Skin epidermis (tissue), 12 donors: ENCODE data around the gene IFITM2.
A peak's percentile ranks its signal among the peaks of the same experiment; 100 is the strongest.

Experiments used
- H3K27ac ChIP-seq, 21 experiments: fragments of 200-600 bp; sonication (generic) in 11 of 21; one replicate each; pipeline ENCODE4 v1.5.0; 2020; ENCODE audit warnings: mild to moderate bottlenecking in 3 of 21, inconsistent platforms in 2 of 21, moderate library complexity in 2 of 21
- H3K4me3 ChIP-seq, 7 experiments: fragments of 200-600 bp; sonication (generic) in 2 of 7; one replicate each; pipeline ENCODE4 v1.5.0; 2020; ENCODE audit warnings: inconsistent platforms in 2 of 7, mild to moderate bottlenecking in 2 of 7, moderate library complexity in 1 of 7

The IFITM2 gene

DNA sequence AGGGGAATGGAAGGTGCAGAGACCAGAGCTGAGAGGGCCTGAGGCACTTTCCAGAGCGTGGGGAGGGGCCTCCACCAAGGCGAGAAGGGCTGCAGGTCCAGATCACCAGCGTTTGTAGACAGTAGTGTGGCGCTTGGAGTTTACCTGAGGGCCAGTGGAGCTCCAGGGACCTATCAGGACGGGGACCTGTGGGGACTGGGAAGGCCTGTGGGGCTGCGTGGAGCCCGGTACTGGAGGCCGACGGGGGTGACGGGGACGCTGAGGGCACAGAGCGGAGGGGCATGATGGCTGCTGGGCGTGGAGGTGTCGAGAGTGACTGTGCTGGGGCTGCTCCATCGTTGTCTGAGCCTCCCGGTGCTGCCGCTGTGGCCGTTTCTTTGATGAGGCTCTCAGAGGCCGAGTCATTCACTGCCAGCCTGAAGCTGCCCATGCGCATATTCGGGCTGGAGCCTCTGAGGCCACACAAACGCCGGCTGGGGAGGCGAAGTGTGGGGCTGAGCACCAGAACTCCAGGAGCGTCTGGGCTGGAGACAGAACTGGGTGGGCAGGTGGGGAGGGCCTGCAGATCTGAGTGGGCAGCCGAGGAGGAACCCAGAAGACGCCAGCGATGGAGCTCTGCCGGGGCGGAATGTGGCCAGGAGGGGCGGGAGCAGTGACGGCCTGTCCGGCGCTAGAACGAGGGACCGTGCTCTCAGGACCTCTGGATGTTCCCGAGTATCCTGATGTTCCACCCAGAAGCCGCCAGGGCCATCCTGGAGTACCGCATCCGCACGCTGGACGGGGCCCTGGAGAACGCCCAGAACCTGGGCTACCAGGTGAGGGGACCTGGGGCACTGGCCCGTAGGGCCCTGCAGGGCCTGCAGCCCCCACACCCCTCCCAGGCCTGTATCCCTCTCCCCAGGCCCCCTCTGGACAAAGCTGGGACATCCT is 16.1 kb upstream of the IFITM2 start:
- Histone ChIP-seq H3K27ac (no peak overlapping the region), H3K4me3 (no peak overlapping the region)

- Histone ChIP-seq H3K27ac (no peak overlapping the region), H3K4me3 (no peak overlapping the region)
Observed at GRCh38 chr11:292211-293121, 15.2 kb upstream of the IFITM2 start.

GRCh38 chr11:293271-293851 is 14.3 kb upstream of the IFITM2 start:
- no peak overlapping the region for H3K4me3 ChIP-seq
- H3K27ac ChIP-seq, result no peak overlapping the region

GRCh38 chr11:293852-294661 is 13.6 kb upstream of the IFITM2 start:
- Histone ChIP-seq H3K27ac (no peak overlapping the region), H3K4me3 (no peak overlapping the region)

DNA sequence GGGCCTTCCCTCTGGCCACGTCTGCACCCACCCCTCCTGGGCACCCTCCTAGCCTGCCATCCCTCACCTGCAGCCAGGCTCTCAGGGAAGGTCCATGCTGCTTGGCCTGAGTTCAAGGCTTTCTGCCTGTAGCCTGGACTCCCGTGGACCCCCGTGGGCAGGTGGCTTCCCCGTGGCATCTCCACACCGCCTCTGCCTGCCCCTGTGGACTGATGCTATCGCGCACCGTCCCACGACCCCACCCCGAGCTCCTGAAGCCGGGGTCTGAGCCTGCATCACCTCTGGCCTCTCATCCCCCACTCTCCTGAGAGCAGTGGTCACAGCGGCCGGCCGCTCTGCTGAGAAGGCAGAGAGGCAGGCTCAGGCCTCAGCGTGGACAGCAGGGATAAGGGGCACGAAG is 12.8 kb upstream of the IFITM2 start:
- no peak overlapping the region for H3K4me3 ChIP-seq
- no peak overlapping the region for H3K27ac ChIP-seq

- H3K27ac ChIP-seq, result no peak overlapping the region
Observed at GRCh38 chr11:295351-296170, 12.1 kb upstream of the IFITM2 start.

DNA sequence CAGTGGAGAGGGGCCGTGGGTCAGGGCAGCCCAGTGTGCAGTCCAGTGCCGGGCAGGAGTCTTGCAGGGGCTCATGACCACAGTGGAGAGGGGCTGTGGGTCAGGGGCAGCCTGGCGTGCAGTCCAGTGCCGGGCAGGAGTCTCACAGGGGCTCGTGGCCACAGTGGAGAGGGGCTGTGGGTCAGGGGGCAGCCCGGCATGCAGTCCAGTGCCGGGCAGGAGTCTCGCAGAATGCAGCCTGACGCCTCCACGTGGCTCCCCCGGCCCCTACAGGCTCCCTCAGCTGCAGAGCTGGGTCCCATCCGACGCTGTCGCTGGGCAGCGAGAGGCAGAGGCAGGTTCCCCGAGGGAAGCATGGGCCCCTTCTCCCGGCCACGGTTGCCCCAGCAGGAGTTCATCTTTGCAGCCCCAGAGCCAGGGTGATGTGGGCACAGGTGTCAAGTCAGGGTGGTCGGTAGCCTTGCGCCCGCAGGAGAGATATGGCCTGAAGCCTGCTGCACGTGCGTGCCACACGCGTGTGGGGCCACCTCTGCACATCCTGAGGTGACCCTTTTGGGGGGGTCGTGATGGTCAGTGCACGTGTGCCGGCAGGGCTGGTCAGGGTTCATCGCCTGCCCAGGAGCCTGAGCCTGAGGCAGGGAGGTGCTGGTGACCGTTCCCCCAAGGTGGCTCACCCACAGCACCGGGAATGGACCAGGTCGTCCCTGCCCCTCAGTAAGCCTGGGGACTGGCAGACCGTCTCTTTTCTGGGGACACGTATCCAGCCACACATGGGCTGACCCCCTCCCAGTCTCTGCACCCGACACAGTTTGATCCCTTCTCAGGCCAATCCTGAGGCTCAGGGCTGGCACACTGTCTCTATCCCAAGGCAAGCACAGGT is 11.2 kb upstream of the IFITM2 start:
- H3K27ac ChIP-seq, result peak overlapping the region in 3 of 21 experiments; percentile 10 to 61 (median 31)
- no peak overlapping the region for H3K4me3 ChIP-seq

More at GRCh38 chr11:295351-296170, 12.1 kb upstream of the IFITM2 start:
- H3K4me3 ChIP-seq, result no peak overlapping the region

- peak overlapping the region in 4 of 21 experiments; percentile 10 to 61 (median 21) for H3K27ac ChIP-seq
- no peak overlapping the region for H3K4me3 ChIP-seq
Observed at GRCh38 chr11:297051-297585, 10.5 kb upstream of the IFITM2 start.

- H3K4me3 ChIP-seq, result no peak overlapping the region
- peak overlapping the region in 9 of 21 experiments; percentile 5 to 75 (median 50) for H3K27ac ChIP-seq
Observed at GRCh38 chr11:297586-298405, 9.8 kb upstream of the IFITM2 start.

- H3K27ac ChIP-seq, result peak overlapping the region in 8 of 21 experiments; percentile 5 to 75 (median 50)
- H3K4me3 ChIP-seq, result no peak overlapping the region
Observed at GRCh38 chr11:298406-299065, 9.1 kb upstream of the IFITM2 start.

- peak within 1 kb of the TSS in 2 of 21 experiments; percentile 17 to 75 for H3K27ac ChIP-seq
- no peak within 1 kb of the TSS for H3K4me3 ChIP-seq
Observed at GRCh38 chr11:299081-299891, 8.3 kb upstream of the IFITM2 start, which contains the start of gene IFITM5. IFITM5 (minus strand) TSS chr11:299526; CDS start chr11:299490, 36 bp downstream.

DNA sequence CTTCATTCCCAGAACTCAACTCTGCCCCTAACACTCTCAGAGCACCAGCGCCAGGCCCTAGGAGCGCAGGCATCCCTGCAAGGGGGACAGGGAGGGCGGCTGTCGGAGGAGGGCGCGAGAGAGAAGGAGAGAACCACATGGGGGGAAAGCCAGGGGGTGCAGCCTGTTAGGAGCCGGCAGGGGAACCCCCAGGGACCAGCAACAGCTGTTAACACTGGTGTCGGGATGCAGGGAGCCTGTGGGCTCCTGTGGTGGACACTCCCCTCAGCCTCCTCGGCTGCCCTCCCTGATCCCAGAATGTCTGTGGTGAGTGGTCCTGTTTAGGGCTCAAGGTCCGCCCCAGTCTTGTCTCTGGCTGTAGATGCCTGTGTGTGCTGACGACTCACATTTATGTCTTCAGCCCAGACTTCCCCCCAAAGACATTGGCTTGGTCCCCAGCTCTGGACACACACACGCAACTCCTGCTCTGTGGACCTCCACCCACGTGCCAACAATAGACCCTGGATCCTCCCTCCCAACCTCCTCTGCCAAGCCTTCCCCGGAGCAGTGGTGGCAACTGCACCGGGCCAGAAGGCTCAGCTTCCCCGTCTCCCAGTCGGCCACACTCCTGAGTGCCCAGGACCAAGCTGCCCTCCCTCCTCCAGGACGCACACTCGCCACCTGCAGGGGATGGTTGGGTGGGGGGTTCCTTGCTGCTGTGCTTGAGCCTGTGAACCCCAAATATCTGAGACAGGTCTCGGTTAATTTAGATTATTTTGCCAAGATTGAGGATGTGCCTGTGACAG is 7.5 kb upstream of the IFITM2 start:
- no peak overlapping the region for H3K27ac ChIP-seq
- no peak overlapping the region for H3K4me3 ChIP-seq

- H3K27ac ChIP-seq, result no peak overlapping the region
Observed at GRCh38 chr11:303363-303762, 4.3 kb upstream of the IFITM2 start.

DNA sequence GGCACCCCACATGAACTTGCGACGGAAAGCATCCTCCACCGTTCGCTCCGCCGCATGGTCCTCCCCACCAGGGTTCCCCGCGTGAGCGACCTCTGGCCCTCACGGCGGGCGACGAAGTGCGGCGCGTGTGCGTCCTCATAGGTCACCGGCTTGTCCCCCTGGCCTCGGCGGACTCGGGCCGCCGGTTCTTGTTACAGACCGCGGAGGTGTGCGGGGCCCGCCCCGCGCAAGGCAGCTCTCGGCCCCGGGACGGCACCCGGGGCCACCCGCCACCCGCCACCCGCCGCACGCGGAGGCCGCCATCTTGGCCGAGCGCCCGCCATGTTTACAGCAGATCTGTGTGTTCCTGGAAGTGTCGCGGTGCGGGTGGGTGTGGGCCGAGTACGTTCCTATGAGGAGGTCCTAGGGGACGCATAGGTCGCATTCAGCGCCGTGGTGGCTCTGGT is 3.5 kb upstream of the IFITM2 start:
- Histone ChIP-seq H3K4me3 (no peak overlapping the region), H3K27ac (no peak overlapping the region)

More at GRCh38 chr11:303363-303762, 4.3 kb upstream of the IFITM2 start:
- no peak overlapping the region for H3K4me3 ChIP-seq
